Spleen (tissue), 11 donors: ENCODE results near the gene CLRN3. TPM values are rescaled to one million over a fixed set of nuclear protein-coding genes. Genes with fewer than 3 reads are reported as not detected.

Experiments
- DNase-seq: peaks from one replicate; pipeline ENCODE4 v3.0.0-alpha.2; 2020
- H3K27ac ChIP-seq, 8 donors: fragments of 200-600 bp; sonication (generic) in 7 of 8; 1 replicate in 4 of 8; 2 replicates in 4 of 8; pipeline versions ENCODE4 v1.5.0 to v1.8.0; 2016 to 2021; ENCODE audit warnings: inconsistent platforms in 4 of 8, mild to moderate bottlenecking in 4 of 8, moderate library complexity in 1 of 8
- H3K27me3 ChIP-seq, 7 donors: fragments of 200-600 bp; sonication (generic) in 6 of 7; replicated peaks in 1 of 7; 1 replicate in 4 of 7; 2 replicates in 3 of 7; pipeline versions ENCODE4 v1.5.0 to v1.8.0; 2016 to 2021; ENCODE audit warnings: inconsistent platforms in 3 of 7, mild to moderate bottlenecking in 1 of 7
- H3K36me3 ChIP-seq, 6 donors: fragments of 200-600 bp; sonication (generic) in 5 of 6; 1 replicate in 4 of 6; 2 replicates in 2 of 6; pipeline versions ENCODE4 v1.5.0 to v1.8.0; 2016 to 2021; ENCODE audit warnings: inconsistent platforms in 2 of 6
- H3K4me1 ChIP-seq, 6 donors: fragments of 200-600 bp; sonication (generic) in 5 of 6; 1 replicate in 3 of 6; 2 replicates in 3 of 6; pipeline versions ENCODE4 v1.5.0 to v1.8.0; 2016 to 2021; ENCODE audit warnings: inconsistent platforms in 3 of 6
- H3K4me3 ChIP-seq, 8 donors: fragments of 200-600 bp; sonication (generic) in 7 of 8; 1 replicate in 4 of 8; 2 replicates in 4 of 8; pipeline versions ENCODE4 v1.5.0 to v1.8.0; 2016 to 2021; ENCODE audit warnings: inconsistent platforms in 4 of 8, mild to moderate bottlenecking in 4 of 8, moderate library complexity in 2 of 8
- H3K9me3 ChIP-seq, 8 donors: fragments of 200-600 bp; sonication (generic) in 7 of 8; 1 replicate in 4 of 8; 2 replicates in 4 of 8; pipeline versions ENCODE4 v1.5.0 to v1.8.0; 2016 to 2021; ENCODE audit warnings: inconsistent platforms in 4 of 8
- POLR2A ChIP-seq, 3 donors: fragments of 450-650 bp; IDR thresholded peaks; one replicate each; pipeline ENCODE4 v1.5.1; 2017; ENCODE audit warnings: antibody characterized with exemption in 3 of 3, mild to moderate bottlenecking in 1 of 3
- POLR2AphosphoS5 ChIP-seq, 3 donors: sonication (generic); formaldehyde crosslinking; IDR thresholded peaks; one replicate each; pipeline ENCODE4 v1.5.1; 2017; ENCODE audit warnings: antibody characterized with exemption in 3 of 3
- WGBS, 5 donors: extraction: QIAGEN DNeasy Blood & Tissue Kit in 3 of 5; methylation state at CpG; one replicate each; pipeline versions ENCODE4 v1.1.5 to v1.1.7; 2013 to 2018; 5-methylcytosine and 5-hydroxymethylcytosine counted together
- intact Hi-C: fragments of 100-400 bp; cut with DNase I; formaldehyde crosslinking; loops from one replicate; pipeline ENCODE4 v1.15.0; 2023; ENCODE audit warnings: low total_unique reads
- polyA plus RNA-seq, 3 donors: library from polyadenylated mRNA; stranded (reverse); fragments of 200-250 nt; gene quantifications; one replicate each; pipeline ENCODE4 v1.2.1, GENCODE V29; 2013
- total RNA-seq, 7 donors: library from RNA; depleted of rRNA in 3 of 7; stranded (reverse); fragments of >200 nt in 3 of 7; fragmentation: NEBNext Ultra II Directional in 4 of 7; extraction: Animal tissue kit (Norgen Biotek cat#: 25700) in 4 of 7; gene quantifications; one replicate each; pipeline versions ENCODE4 v1.1.0 to v1.2.1, GENCODE V29; 2016 to 2021
- TF ChIP-seq, protein P1 (sequence below), 11 experiments: fragments of 200-600 bp in 7 of 11; fragments of 450-650 bp in 4 of 11; sonication (generic) in 4 of 11; IDR thresholded peaks in 8 of 11; conservative IDR thresholded peaks in 3 of 11; 1 replicate in 7 of 11; 2 replicates in 4 of 11; pipeline versions ENCODE4 v1.4.0 to v1.8.0; 2016 to 2021; ENCODE audit warnings: antibody characterized with exemption in 11 of 11, inconsistent platforms in 4 of 11, mild to moderate bottlenecking in 1 of 11
- donor health status: healthy with polysubstance abuse.
- donor health status: DM: no; HTN: no; CAD: no; lungs with moderate emphysema.
- donor health status: DM: no; HTN: no; CAD: no.
- donor health status: Bipolar disorder and iron deficiency.
- donor health status: healthy.
- donor health status: DM: no; HTN: no; CAD: no.
- donor health status: DM: yes; HTN: yes; CAD: no.

The CLRN3 gene
- total and polyA plus RNA-seq, 10 donors = 0.22 to 0.43 TPM; not detected in 8

DNA sequence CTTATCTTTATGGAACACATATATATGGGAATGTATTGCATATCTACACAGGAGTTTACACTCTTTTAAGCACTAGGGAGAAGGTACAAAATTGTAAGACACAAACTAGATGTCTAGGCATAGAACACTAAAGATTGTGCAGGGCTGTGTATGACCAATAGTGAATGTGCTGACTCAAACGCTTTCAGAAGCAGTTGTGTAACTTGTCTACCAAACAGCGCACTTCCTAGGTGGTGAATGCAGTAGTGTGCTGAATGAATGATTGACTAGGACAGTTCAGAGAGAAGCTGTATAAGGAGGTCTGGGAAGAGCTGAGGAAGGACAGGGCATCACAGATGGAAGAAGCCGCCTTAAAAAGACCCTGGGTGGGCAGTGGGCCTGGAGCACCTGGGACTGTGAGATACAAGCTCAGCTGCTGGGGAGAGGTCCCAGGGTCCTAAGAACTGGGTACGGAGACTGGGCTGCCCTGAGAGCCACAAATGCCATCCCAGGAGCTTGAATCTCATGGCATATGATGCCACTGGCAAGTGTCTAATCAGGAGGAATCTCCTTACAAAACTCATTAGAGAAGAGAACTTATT is 14.2 kb downstream of the CLRN3 start:
- WGBS, 5 donors = 64 to 77% (median 71%) methylated on average over 4 of the region's 4 CpGs
- no peaks in the 10 kb centered on the region for H3K9me3 ChIP-seq
- intact Hi-C loops = no loop called here
- H3K4me1 ChIP-seq = peaks cover 4 to 52% (median 28%) of the 10 kb centered on the region in 6 donors
- H3K27me3 ChIP-seq = no peaks in the 10 kb centered on the region
- H3K4me3 ChIP-seq = no peak overlapping the region
- peak overlapping the region in 5 of 8 donors; percentile 46 to 90 (median 82) for H3K27ac ChIP-seq
- TF ChIP-seq POLR2AphosphoS5 (IDR thresholded peaks at IDR 0.05) = peak in 1 of 3 donors; percentile 69
- no peak for TF ChIP-seq POLR2A (IDR thresholded peaks at IDR 0.05)
- H3K36me3 ChIP-seq = no peaks in the 10 kb centered on the region
- DNase-seq = no peak

DNA sequence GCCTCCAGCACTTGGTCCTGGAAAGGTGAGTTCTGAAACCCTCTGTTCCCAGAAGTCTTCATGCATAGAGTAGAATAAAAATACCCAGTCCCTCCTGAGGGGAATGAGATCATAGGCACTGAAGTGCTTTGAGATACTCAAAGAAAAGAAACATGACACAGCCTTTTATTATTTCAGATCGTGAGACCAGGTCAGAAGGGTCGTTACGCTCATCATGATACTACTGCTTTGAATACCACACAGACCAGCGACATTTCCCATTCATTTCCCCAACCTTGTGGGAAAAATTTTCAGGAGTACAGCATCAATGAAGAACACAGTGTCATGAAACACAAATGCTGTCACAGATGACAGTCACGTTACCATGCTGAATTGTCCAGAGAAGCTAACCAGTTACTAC is 15.0 kb downstream of the CLRN3 start:
- peaks cover 4 to 56% (median 28%) of the 10 kb centered on the region in 6 donors for H3K4me1 ChIP-seq
- intact Hi-C loops = no loop called here
- 69 to 82% (median 79%) methylated on average over 5 of the region's 5 CpGs for WGBS, 5 donors

DNA sequence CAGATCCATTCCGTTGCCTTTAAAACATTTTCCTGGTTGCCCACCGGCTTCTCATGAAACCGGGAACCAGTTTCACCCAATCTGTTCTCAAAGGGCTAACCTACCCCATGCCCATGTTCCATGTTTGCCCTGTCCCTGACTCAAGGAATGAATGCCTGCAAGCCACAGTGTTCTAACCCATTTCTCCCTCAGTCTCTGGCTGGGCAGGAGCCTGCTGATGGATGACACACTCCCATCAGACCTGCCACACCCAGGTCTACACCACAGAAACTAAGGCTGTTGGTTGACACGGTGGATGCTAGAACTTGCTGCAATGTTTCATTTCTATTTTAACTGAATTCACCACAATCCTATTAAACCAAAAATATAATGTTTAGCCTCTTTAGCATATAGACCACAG is 15.6 kb downstream of the CLRN3 start:
- intact Hi-C loops = no loop called here
- TF ChIP-seq, protein P1, sequence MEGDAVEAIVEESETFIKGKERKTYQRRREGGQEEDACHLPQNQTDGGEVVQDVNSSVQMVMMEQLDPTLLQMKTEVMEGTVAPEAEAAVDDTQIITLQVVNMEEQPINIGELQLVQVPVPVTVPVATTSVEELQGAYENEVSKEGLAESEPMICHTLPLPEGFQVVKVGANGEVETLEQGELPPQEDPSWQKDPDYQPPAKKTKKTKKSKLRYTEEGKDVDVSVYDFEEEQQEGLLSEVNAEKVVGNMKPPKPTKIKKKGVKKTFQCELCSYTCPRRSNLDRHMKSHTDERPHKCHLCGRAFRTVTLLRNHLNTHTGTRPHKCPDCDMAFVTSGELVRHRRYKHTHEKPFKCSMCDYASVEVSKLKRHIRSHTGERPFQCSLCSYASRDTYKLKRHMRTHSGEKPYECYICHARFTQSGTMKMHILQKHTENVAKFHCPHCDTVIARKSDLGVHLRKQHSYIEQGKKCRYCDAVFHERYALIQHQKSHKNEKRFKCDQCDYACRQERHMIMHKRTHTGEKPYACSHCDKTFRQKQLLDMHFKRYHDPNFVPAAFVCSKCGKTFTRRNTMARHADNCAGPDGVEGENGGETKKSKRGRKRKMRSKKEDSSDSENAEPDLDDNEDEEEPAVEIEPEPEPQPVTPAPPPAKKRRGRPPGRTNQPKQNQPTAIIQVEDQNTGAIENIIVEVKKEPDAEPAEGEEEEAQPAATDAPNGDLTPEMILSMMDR (IDR thresholded peaks at IDR 0.05 in 8 of 11, conservative IDR thresholded peaks at IDR 0.05 in 3 of 11) = no peak
- no peak for TF ChIP-seq POLR2A (IDR thresholded peaks at IDR 0.05)
- DNase-seq = no peak
- Histone ChIP-seq H3K27me3 (peaks cover 0 to 4% (median 0%) of the 10 kb centered on the region in 7 donors), H3K4me3 (no peak overlapping the region), H3K27ac (no peak overlapping the region), H3K36me3 (no peaks in the 10 kb centered on the region), H3K4me1 (peaks cover 4 to 56% (median 25%) of the 10 kb centered on the region in 6 donors), H3K9me3 (no peaks in the 10 kb centered on the region)
- 82 to 93% (median 90%) methylated on average over 4 of the region's 4 CpGs for WGBS, 5 donors

More for the DNA sequence above, 15.0 kb downstream of the CLRN3 start:
- Histone ChIP-seq H3K27ac (no peak overlapping the region), H3K36me3 (no peaks in the 10 kb centered on the region), H3K27me3 (no peaks in the 10 kb centered on the region), H3K9me3 (no peaks in the 10 kb centered on the region), H3K4me3 (no peak overlapping the region)
- no peak for DNase-seq
- TF ChIP-seq POLR2A (IDR thresholded peaks at IDR 0.05) (no peak), POLR2AphosphoS5 (IDR thresholded peaks at IDR 0.05) (no peak)
- TF ChIP-seq, protein P1 (IDR thresholded peaks at IDR 0.05 in 8 of 11, conservative IDR thresholded peaks at IDR 0.05 in 3 of 11) = no peak

DNA sequence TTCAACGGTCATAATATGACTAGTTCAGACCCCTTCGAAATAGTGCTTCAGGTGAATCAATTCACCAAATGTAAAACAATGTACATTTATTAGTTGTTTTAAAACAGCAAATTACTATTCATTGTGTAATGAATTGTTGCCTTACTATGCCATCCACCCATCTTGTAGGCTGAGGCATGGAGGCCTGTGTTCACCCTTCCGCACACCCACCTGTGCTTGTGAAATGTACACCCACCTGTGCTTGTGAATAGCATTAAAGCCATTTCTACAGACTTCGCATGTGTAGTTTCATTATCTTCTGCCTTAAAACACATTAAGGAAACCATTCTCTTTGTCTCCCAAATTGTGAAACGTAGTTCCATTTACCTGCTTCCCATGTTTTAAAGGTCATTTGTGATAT is 16.8 kb downstream of the CLRN3 start:
- H3K4me3 ChIP-seq = no peak overlapping the region
- H3K36me3 ChIP-seq = no peaks in the 10 kb centered on the region
- TF ChIP-seq, protein P1 (IDR thresholded peaks at IDR 0.05 in 8 of 11, conservative IDR thresholded peaks at IDR 0.05 in 3 of 11) = no peak
- TF ChIP-seq POLR2A (IDR thresholded peaks at IDR 0.05) (no peak), POLR2AphosphoS5 (IDR thresholded peaks at IDR 0.05) (no peak)
- no peaks in the 10 kb centered on the region for H3K9me3 ChIP-seq
- 81 to 93% (median 86%) methylated on average over 5 of the region's 5 CpGs for WGBS, 5 donors
- peaks cover 0 to 12% (median 0%) of the 10 kb centered on the region in 7 donors for H3K27me3 ChIP-seq
- H3K27ac ChIP-seq = no peak overlapping the region
- intact Hi-C loops = no loop called here
- H3K4me1 ChIP-seq = peaks cover 3 to 53% (median 18%) of the 10 kb centered on the region in 6 donors
- DNase-seq = no peak
